GM12892 (cell line): ENCODE measurements around the gene NME3.

Experiments
- POLR2A ChIP-seq: IDR thresholded peaks from 2 replicates; pipeline ENCODE4 v1.6.1; 2011; ENCODE audit warnings: low read depth, low read length, control low read depth
- POLR2AphosphoS5 ChIP-seq: IDR thresholded peaks from 2 replicates; pipeline ENCODE4 v1.6.1; 2011; ENCODE audit warnings: low read depth, low read length, control low read depth

GRCh38 chr16:1769402-1770300 lies 1.7 kb downstream of the NME3 start:
- TF ChIP-seq POLR2A (no peak; the same call in 1 of the 2 replicates), POLR2AphosphoS5 (no peak; the same call in 1 of the 2 replicates)
